K562 (cell line): ENCODE measurements around the gene CACNG7. TPM values are rescaled to one million over a fixed set of nuclear protein-coding genes. Genes with fewer than 3 reads are reported as not detected.

Experiments used
- ATAC-seq: fragments of 200-7000 bp; cut with Tn5 transposase; 3 replicates; pipeline ENCODE4 v1.9.1; 2020; ENCODE audit warnings: moderate library complexity
- BruUV-seq: library from RNA; stranded (reverse); fragments of 400-500 nt; replicated peaks from 2 replicates; lab custom pipeline; 2021; lab: Mats Ljungman, UMichigan
- CTCF ChIA-PET: fragments of 300-600 bp; formaldehyde crosslinking; extraction: SDS; loops from one replicate; lab custom pipeline; 2021; ENCODE audit warnings: low intra/inter-chr PET ratio; lab: Yijun Ruan, JAX
- POLR2A ChIA-PET: fragments of 300-600, 350-650 bp; sonication (Branson Sonifier 250); formaldehyde crosslinking; extraction: SDS; loops from one replicate; lab custom pipeline; 2021; ENCODE audit warnings: antibody characterized with exemption, inconsistent platforms; lab: Yijun Ruan, JAX
- DNase-seq, 4 experiments: peaks; one replicate each; pipeline versions ENCODE4 v3.0.0 to v3.0.0-alpha.2; 2011 to 2018; ENCODE audit warnings: low spot score in 3 of 4, mixed read lengths in 3 of 4; ENCODE audit errors: extremely low read depth in 1 of 4
- FAIRE-seq: peaks from 2 replicates; lab custom pipeline; 2011; peaks lifted over from hg19 to GRCh38; lab: Jason Lieb, UNC
- H2AFZ ChIP-seq: 2 replicates; pipeline ENCODE4 v1.6.0; 2011; ENCODE audit warnings: low read depth, low read length, control low read depth, inconsistent platforms
- H3K27ac ChIP-seq: fragments of 200-600 bp; 3 replicates; pipeline ENCODE4 v1.8.0; 2011; ENCODE audit warnings: low read depth, mild to moderate bottlenecking, control low read depth, inconsistent platforms, low read length, moderate library complexity, mixed read lengths; ENCODE audit errors: extremely low read depth
- H3K27me3 ChIP-seq, 2 experiments: fragments of 300-600 bp in 1 of 2; 2 replicates in 1 of 2; 3 replicates in 1 of 2; pipeline versions ENCODE4 v1.6.0 to v1.8.0; 2011; ENCODE audit warnings: inconsistent platforms in 2 of 2, low read length in 2 of 2, mild to moderate bottlenecking in 1 of 2, mixed read lengths in 1 of 2, moderate library complexity in 1 of 2; ENCODE audit not compliant: control insufficient read depth in 2 of 2, insufficient read depth in 2 of 2
- H3K36me3 ChIP-seq: fragments of 300-600 bp; 3 replicates; pipeline ENCODE4 v1.8.0; 2011; ENCODE audit warnings: mild to moderate bottlenecking, low read length, inconsistent platforms; ENCODE audit not compliant: control insufficient read depth, insufficient read depth
- H3K4me1 ChIP-seq, 2 experiments: fragments of 200-600 bp in 1 of 2; replicated peaks in 1 of 2; 2 replicates in 1 of 2; 3 replicates in 1 of 2; pipeline versions ENCODE4 v1.5.1 to v1.8.0; 2011; ENCODE audit warnings: inconsistent platforms in 2 of 2, low read length in 2 of 2, mild to moderate bottlenecking in 1 of 2, mixed read lengths in 1 of 2, moderate library complexity in 1 of 2; ENCODE audit not compliant: control insufficient read depth in 2 of 2, insufficient read depth in 2 of 2
- H3K4me2 ChIP-seq: 2 replicates; pipeline ENCODE4 v1.6.1; 2011; ENCODE audit warnings: low read length, control low read depth, inconsistent platforms, mixed read lengths; ENCODE audit not compliant: insufficient read depth
- H3K4me3 ChIP-seq: fragments of 200-600 bp; sonication (generic), shearing (Covaris generic); 2 replicates; pipeline ENCODE4 v1.5.1; 2016; ENCODE audit warnings: control low read depth, inconsistent platforms
- H3K79me2 ChIP-seq: fragments of 200-600 bp; 3 replicates; pipeline ENCODE4 v1.8.0; 2011; ENCODE audit warnings: low read length, inconsistent platforms; ENCODE audit not compliant: control insufficient read depth, insufficient read depth
- H3K9ac ChIP-seq, 2 experiments: 2 replicates each; pipeline versions ENCODE4 v1.6.0 to v1.6.1; 2011; ENCODE audit warnings: low read depth in 2 of 2, low read length in 2 of 2, control low read depth in 1 of 2, inconsistent platforms in 1 of 2, mild to moderate bottlenecking in 1 of 2, mixed read lengths in 1 of 2; ENCODE audit not compliant: insufficient read depth in 1 of 2
- H3K9me1 ChIP-seq: one replicate; pipeline ENCODE4 v1.6.0; 2011; ENCODE audit warnings: inconsistent platforms, mild to moderate bottlenecking, low read length, moderate library complexity; ENCODE audit not compliant: control insufficient read depth, insufficient read depth
- H3K9me3 ChIP-seq: replicated peaks from 2 replicates; pipeline ENCODE4 v1.5.1; 2011; ENCODE audit warnings: low read depth, low read length, inconsistent platforms; ENCODE audit not compliant: control insufficient read depth, insufficient read depth
- H4K20me1 ChIP-seq: replicated peaks from 2 replicates; pipeline ENCODE4 v1.6.1; 2011; ENCODE audit warnings: low read length, inconsistent platforms, mixed read lengths; ENCODE audit not compliant: control insufficient read depth, insufficient read depth
- CBX1 ChIP-seq: sonication (generic); IDR thresholded peaks from 2 replicates; pipeline ENCODE4 v1.6.1; 2016; ENCODE audit warnings: antibody characterized with exemption, low read depth, mild to moderate bottlenecking
- KLF13 ChIP-seq: fragments of 450-650 bp; IDR thresholded peaks from 2 replicates; pipeline ENCODE4 v1.6.1; 2016; ENCODE audit warnings: missing genetic modification characterization, low read depth, mild to moderate bottlenecking, missing compliant biosample characterization, moderate library complexity, borderline replicate concordance
- NFXL1 ChIP-seq: fragments of 450-650 bp; formaldehyde crosslinking; IDR thresholded peaks from 2 replicates; pipeline ENCODE4 v1.4.0; 2021; ENCODE audit warnings: mild to moderate bottlenecking
- ZNF324 ChIP-seq: fragments of 250-450 bp; sonication (Bioruptor Pico); IDR thresholded peaks from 2 replicates; pipeline ENCODE4 v1.4.0; 2020; ENCODE audit warnings: mild to moderate bottlenecking
- WGBS: fragments of 100-300 bp; shearing (Covaris generic); methylation state at CpG from one replicate; pipeline ENCODE4 v1.1.6; 2016; ENCODE audit warnings: low coverage, mixed read lengths; ENCODE audit not compliant: insufficient coverage; ENCODE audit errors: missing lambda C conversion rate; 5-methylcytosine and 5-hydroxymethylcytosine counted together
- in situ Hi-C: fragments of 300-500 bp; cut with MboI; formaldehyde crosslinking; loops from 4 replicates; pipeline ENCODE4 v1.15.0; 2018; ENCODE audit warnings: inconsistent platforms, mixed read lengths
- intact Hi-C: fragments of 100-400 bp; cut with micrococcal nuclease; formaldehyde crosslinking; loops from 2 replicates; pipeline ENCODE4 v1.14.2; 2022
- polyA plus RNA-seq, 8 experiments: library from polyadenylated mRNA; depleted of rRNA in 4 of 8; stranded (reverse) in 5 of 8; unstranded in 3 of 8; fragments of >200 nt; fragmentation: Nextera tagmentation in 2 of 8; fragmentation: Illumina TruSeq in 1 of 8; extraction: Ambion mirVana in 2 of 8; extraction: Trizol in 1 of 8; gene quantifications; 2 replicates each; pipeline versions ENCODE4 v1.2.1 to v1.2.3, GENCODE V29; 2011 to 2014; ENCODE audit warnings: inconsistent platforms in 1 of 8, missing spikeins in 1 of 8
- total RNA-seq, 7 experiments: library from RNA; depleted of rRNA in 6 of 7; stranded (reverse); fragments of >200 nt in 6 of 7; fragmentation: Illumina TruSeq in 2 of 7; extraction: Trizol in 2 of 7; gene quantifications; 2 replicates each; pipeline versions ENCODE4 v1.2.1 to v1.2.3, GENCODE V29; 2011 to 2021; ENCODE audit warnings: low replicate concordance in 1 of 7
- TF ChIP-seq, protein P1 (sequence below): IDR thresholded peaks from 3 replicates; pipeline ENCODE4 v1.6.1; 2011; ENCODE audit warnings: borderline replicate concordance, mild to moderate bottlenecking, moderate library complexity; ENCODE audit not compliant: insufficient read length; ENCODE audit errors: extremely low read depth
- TF ChIP-seq, protein P2 (sequence below): fragments of 250-450 bp; sonication (Bioruptor Pico); IDR thresholded peaks from 2 replicates; pipeline ENCODE4 v1.8.0; 2022; ENCODE audit warnings: moderate library complexity, mild to moderate bottlenecking, inconsistent platforms
- TF ChIP-seq, protein P3 (sequence below): fragments of 450-650 bp; formaldehyde crosslinking; IDR thresholded peaks from 2 replicates; pipeline ENCODE4 v1.4.0; 2022; ENCODE audit warnings: missing genetic modification characterization
- TF ChIP-seq, protein P4 (sequence below): IDR thresholded peaks from 3 replicates; pipeline ENCODE4 v1.6.1; 2011; ENCODE audit warnings: borderline replicate concordance, mild to moderate bottlenecking; ENCODE audit not compliant: insufficient read length, insufficient read depth
- TF ChIP-seq, protein P5 (sequence below): fragments of 450-650 bp; IDR thresholded peaks from 2 replicates; pipeline ENCODE4 v1.6.1; 2018; ENCODE audit not compliant: partially characterized antibody

Gene CACNG7
- total and polyA plus RNA-seq, 9 of the 15 experiments (the other 6 are each of a cell fraction or from before 2014, with no cell fraction given), result not detected

DNA sequence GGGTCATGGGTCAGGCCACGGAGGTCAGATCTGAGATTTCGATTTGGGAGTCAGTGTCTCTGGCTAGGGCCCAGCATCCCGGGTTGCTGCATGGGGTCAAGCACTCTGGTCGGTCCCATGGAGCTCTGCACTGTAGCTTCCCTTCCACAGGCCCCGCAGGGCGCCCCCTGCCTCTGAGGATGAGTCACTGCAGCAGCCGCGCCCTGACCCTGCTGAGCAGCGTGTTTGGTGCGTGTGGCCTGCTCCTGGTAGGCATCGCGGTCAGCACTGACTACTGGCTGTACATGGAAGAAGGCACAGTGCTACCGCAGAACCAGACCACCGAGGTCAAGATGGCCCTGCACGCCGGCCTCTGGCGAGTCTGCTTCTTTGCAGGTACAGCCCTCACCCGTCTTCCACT is 3.6 kb downstream of the CACNG7 start (continued):
- TF ChIP-seq, protein P1, sequence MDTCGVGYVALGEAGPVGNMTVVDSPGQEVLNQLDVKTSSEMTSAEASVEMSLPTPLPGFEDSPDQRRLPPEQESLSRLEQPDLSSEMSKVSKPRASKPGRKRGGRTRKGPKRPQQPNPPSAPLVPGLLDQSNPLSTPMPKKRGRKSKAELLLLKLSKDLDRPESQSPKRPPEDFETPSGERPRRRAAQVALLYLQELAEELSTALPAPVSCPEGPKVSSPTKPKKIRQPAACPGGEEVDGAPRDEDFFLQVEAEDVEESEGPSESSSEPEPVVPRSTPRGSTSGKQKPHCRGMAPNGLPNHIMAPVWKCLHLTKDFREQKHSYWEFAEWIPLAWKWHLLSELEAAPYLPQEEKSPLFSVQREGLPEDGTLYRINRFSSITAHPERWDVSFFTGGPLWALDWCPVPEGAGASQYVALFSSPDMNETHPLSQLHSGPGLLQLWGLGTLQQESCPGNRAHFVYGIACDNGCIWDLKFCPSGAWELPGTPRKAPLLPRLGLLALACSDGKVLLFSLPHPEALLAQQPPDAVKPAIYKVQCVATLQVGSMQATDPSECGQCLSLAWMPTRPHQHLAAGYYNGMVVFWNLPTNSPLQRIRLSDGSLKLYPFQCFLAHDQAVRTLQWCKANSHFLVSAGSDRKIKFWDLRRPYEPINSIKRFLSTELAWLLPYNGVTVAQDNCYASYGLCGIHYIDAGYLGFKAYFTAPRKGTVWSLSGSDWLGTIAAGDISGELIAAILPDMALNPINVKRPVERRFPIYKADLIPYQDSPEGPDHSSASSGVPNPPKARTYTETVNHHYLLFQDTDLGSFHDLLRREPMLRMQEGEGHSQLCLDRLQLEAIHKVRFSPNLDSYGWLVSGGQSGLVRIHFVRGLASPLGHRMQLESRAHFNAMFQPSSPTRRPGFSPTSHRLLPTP, result no peak
- TF ChIP-seq CBX1 (no peak), ZNF324 (no peak)
- TF ChIP-seq, protein P2, sequence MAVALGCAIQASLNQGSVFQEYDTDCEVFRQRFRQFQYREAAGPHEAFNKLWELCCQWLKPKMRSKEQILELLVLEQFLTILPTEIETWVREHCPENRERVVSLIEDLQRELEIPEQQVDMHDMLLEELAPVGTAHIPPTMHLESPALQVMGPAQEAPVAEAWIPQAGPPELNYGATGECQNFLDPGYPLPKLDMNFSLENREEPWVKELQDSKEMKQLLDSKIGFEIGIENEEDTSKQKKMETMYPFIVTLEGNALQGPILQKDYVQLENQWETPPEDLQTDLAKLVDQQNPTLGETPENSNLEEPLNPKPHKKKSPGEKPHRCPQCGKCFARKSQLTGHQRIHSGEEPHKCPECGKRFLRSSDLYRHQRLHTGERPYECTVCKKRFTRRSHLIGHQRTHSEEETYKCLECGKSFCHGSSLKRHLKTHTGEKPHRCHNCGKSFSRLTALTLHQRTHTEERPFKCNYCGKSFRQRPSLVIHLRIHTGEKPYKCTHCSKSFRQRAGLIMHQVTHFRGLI (CRISPR knock-in tag), result no peak

DNA sequence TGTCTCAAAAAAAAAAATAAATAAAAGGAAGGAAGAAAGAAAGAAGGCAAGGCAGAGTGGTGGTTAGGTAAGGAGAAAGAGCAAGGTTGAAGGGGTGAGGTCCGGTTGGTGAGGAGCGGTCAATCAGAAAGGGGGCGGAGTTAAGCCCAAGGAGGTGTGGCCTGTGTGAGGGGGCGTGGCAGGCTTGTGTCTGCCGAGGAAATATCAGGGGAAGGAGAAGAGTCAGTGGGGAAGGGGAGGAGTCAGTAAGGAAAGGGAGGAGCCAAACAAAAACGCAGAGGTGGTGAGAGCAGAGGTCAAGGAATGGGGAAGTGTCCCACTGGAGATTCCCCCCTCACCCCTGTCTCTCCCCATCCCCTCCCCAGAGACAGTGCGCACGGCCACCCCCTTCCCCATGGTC is 5.9 kb downstream of the CACNG7 start:
- Histone ChIP-seq H3K4me3 (no peak overlapping the region), H3K9me3 (no peaks in the 10 kb centered on the region), H3K79me2 (no peaks in the 10 kb centered on the region), H3K9ac (no peak overlapping the region), H3K4me1 (peaks cover 0 to 4% of the 10 kb centered on the region in 2 experiments; a peak in 1 of 5 replicates), H3K4me2 (no peak overlapping the region), H3K36me3 (no peaks in the 10 kb centered on the region), H3K27me3 (peaks cover 15 to 40% of the 10 kb centered on the region in 2 experiments; a peak in 4 of 5 replicates), H3K9me1 (no peaks in the 10 kb centered on the region), H4K20me1 (0 out of 2 replicates have a peak, but pooled peaks cover 7% of the 10 kb centered on the region), H3K27ac (no peak overlapping the region), H2AFZ (no peak overlapping the region)
- 0% methylated on average over 6 of the region's 8 CpGs for WGBS
- ChIA-PET POLR2A (no interaction called here), CTCF (interaction anchor here (0.7 kb wide), 1 partner anchor 73 kb away, joined by 3 read pairs; no protein-coding TSS in a partner anchor)
- intact Hi-C loops, result loop anchor here (10.0 kb wide), 1 partner anchor 60 kb away; no protein-coding TSS in a partner anchor
- no TSS peak for BruUV-seq
- in situ Hi-C loops, result no loop called here
- peak; percentile 98 for ATAC-seq
- peak; percentile 90 for FAIRE-seq
- peak; percentile 65 to 89 (median 84) for DNase-seq
- TF ChIP-seq KLF13 (tag) (peak; percentile 38; the same call in 1 of the 2 replicates), NFXL1 (no peak)
- TF ChIP-seq, protein P3, sequence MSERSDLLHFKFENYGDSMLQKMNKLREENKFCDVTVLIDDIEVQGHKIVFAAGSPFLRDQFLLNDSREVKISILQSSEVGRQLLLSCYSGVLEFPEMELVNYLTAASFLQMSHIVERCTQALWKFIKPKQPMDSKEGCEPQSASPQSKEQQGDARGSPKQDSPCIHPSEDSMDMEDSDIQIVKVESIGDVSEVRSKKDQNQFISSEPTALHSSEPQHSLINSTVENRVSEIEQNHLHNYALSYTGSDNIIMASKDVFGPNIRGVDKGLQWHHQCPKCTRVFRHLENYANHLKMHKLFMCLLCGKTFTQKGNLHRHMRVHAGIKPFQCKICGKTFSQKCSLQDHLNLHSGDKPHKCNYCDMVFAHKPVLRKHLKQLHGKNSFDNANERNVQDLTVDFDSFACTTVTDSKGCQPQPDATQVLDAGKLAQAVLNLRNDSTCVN, result 0 out of 2 replicates have a peak, but pooled peaks have one; percentile 9
- TF ChIP-seq, protein P4, sequence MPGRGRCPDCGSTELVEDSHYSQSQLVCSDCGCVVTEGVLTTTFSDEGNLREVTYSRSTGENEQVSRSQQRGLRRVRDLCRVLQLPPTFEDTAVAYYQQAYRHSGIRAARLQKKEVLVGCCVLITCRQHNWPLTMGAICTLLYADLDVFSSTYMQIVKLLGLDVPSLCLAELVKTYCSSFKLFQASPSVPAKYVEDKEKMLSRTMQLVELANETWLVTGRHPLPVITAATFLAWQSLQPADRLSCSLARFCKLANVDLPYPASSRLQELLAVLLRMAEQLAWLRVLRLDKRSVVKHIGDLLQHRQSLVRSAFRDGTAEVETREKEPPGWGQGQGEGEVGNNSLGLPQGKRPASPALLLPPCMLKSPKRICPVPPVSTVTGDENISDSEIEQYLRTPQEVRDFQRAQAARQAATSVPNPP, result no peak
- TF ChIP-seq, protein P5, sequence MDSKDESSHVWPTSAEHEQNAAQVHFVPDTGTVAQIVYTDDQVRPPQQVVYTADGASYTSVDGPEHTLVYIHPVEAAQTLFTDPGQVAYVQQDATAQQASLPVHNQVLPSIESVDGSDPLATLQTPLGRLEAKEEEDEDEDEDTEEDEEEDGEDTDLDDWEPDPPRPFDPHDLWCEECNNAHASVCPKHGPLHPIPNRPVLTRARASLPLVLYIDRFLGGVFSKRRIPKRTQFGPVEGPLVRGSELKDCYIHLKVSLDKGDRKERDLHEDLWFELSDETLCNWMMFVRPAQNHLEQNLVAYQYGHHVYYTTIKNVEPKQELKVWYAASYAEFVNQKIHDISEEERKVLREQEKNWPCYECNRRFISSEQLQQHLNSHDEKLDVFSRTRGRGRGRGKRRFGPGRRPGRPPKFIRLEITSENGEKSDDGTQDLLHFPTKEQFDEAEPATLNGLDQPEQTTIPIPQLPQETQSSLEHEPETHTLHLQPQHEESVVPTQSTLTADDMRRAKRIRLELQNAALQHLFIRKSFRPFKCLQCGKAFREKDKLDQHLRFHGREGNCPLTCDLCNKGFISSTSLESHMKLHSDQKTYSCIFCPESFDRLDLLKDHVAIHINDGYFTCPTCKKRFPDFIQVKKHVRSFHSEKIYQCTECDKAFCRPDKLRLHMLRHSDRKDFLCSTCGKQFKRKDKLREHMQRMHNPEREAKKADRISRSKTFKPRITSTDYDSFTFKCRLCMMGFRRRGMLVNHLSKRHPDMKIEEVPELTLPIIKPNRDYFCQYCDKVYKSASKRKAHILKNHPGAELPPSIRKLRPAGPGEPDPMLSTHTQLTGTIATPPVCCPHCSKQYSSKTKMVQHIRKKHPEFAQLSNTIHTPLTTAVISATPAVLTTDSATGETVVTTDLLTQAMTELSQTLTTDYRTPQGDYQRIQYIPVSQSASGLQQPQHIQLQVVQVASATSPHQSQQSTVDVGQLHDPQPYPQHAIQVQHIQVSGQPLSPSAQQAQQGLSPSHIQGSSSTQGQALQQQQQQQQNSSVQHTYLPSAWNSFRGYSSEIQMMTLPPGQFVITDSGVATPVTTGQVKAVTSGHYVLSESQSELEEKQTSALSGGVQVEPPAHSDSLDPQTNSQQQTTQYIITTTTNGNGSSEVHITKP, result peak; percentile 80
